BLaER1 treated with 17β-estradiol and CSF1 and Interleukin-3, amounts not matched to agents 10 nM and 100 nM (cell line): ENCODE measurements around the gene SFMBT2.
A peak's percentile ranks its signal among the peaks of the same experiment; 100 is the strongest.

Experiments
- H3K27ac ChIP-seq, 11 experiments: shearing (Covaris generic); formaldehyde crosslinking; 2 replicates each; pipeline ENCODE4 v1.8.1; 2022
- H3K27me3 ChIP-seq, 11 experiments: shearing (Covaris generic); formaldehyde crosslinking; 2 replicates each; pipeline ENCODE4 v1.8.1; 2022
- H3K36me3 ChIP-seq, 11 experiments: shearing (Covaris generic); formaldehyde crosslinking; 2 replicates each; pipeline ENCODE4 v1.8.1; 2022
- H3K4me1 ChIP-seq, 10 experiments: shearing (Covaris generic); formaldehyde crosslinking; 2 replicates each; pipeline ENCODE4 v1.8.1; 2022
- H3K4me2 ChIP-seq, 11 experiments: shearing (Covaris generic); formaldehyde crosslinking; 2 replicates each; pipeline ENCODE4 v1.8.1; 2022
- H3K4me3 ChIP-seq, 10 experiments: shearing (Covaris generic); formaldehyde crosslinking; 2 replicates each; pipeline ENCODE4 v1.8.1; 2022
- H3K9ac ChIP-seq, 11 experiments: shearing (Covaris generic); formaldehyde crosslinking; 2 replicates each; pipeline ENCODE4 v1.8.1; 2022
- H3K9me3 ChIP-seq, 11 experiments: shearing (Covaris generic); formaldehyde crosslinking; replicated peaks in 1 of 11; 2 replicates each; pipeline ENCODE4 v1.8.1; 2022
- H4K20me1 ChIP-seq, 11 experiments: shearing (Covaris generic); formaldehyde crosslinking; 2 replicates each; pipeline ENCODE4 v1.8.1; 2022
- Cebpa-rat ChIP-seq, 11 experiments: shearing (Covaris generic); IDR thresholded peaks; 2 replicates each; pipeline ENCODE4 v1.8.1; 2022

Gene SFMBT2

GRCh38 chr10:7417807-7418206, 7.0 kb upstream of the SFMBT2 start:
- TF ChIP-seq Cebpa-rat (IDR thresholded peaks at IDR 0.05) = no peak
- Histone ChIP-seq H3K4me1 (peaks cover 0 to 17% (median 11%) of the 10 kb centered on the region in 10 experiments; a peak in 16 of 20 replicates), H3K9ac (no peak overlapping the region), H3K4me3 (no peak overlapping the region), H3K27me3 (peaks cover 20 to 28% (median 24%) of the 10 kb centered on the region in 11 experiments), H3K4me2 (peak overlapping the region in 5 of 11 experiments; percentile 1 to 22 (median 16); a peak in 8 of 22 replicates), H3K27ac (no peak overlapping the region), H3K9me3 (peaks cover 0 to 11% (median 6%) of the 10 kb centered on the region in 11 experiments; a peak in 8 of 22 replicates), H4K20me1 (0 out of 22 replicates have a peak, but pooled peaks cover 0 to 2% (median 0%) of the 10 kb centered on the region in 11 experiments), H3K36me3 (no peaks in the 10 kb centered on the region)

GRCh38 chr10:7417103-7417623, 6.3 kb upstream of the SFMBT2 start:
- H3K4me3 ChIP-seq = no peak overlapping the region
- H3K4me2 ChIP-seq = 0 out of 22 replicates have a peak overlapping the region, but pooled peaks of 1 of the 11 experiments have one; percentile 1
- H3K4me1 ChIP-seq = peaks cover 3 to 24% (median 17%) of the 10 kb centered on the region in 10 experiments; a peak in 19 of 20 replicates
- H3K9me3 ChIP-seq = peaks cover 0 to 11% (median 6%) of the 10 kb centered on the region in 11 experiments; a peak in 8 of 22 replicates
- peaks cover 26 to 35% (median 30%) of the 10 kb centered on the region in 11 experiments for H3K27me3 ChIP-seq
- H4K20me1 ChIP-seq = 0 out of 22 replicates have a peak, but pooled peaks cover 0 to 6% (median 0%) of the 10 kb centered on the region in 11 experiments
- TF ChIP-seq Cebpa-rat (IDR thresholded peaks at IDR 0.05) = no peak
- H3K27ac ChIP-seq = no peak overlapping the region
- no peak overlapping the region for H3K9ac ChIP-seq
- H3K36me3 ChIP-seq = no peaks in the 10 kb centered on the region

GRCh38 chr10:7414766-7415165, 3.9 kb upstream of the SFMBT2 start:
- H4K20me1 ChIP-seq = 0 out of 22 replicates have a peak, but pooled peaks cover 0 to 9% (median 0%) of the 10 kb centered on the region in 11 experiments
- no peak overlapping the region for H3K9ac ChIP-seq
- H3K9me3 ChIP-seq = peaks cover 0 to 6% (median 2%) of the 10 kb centered on the region in 11 experiments; a peak in 8 of 22 replicates
- no peaks in the 10 kb centered on the region for H3K36me3 ChIP-seq
- no peak for TF ChIP-seq Cebpa-rat (IDR thresholded peaks at IDR 0.05)
- no peak overlapping the region for H3K27ac ChIP-seq
- H3K4me2 ChIP-seq = no peak overlapping the region
- H3K4me3 ChIP-seq = no peak overlapping the region
- peaks cover 37 to 47% (median 40%) of the 10 kb centered on the region in 11 experiments for H3K27me3 ChIP-seq
- peaks cover 10 to 31% (median 24%) of the 10 kb centered on the region in 10 experiments; a peak in 19 of 20 replicates for H3K4me1 ChIP-seq

- H3K36me3 ChIP-seq = no peaks in the 10 kb centered on the region
- peaks cover 12 to 32% (median 25%) of the 10 kb centered on the region in 10 experiments; a peak in 19 of 20 replicates for H3K4me1 ChIP-seq
- TF ChIP-seq Cebpa-rat (IDR thresholded peaks at IDR 0.05) = no peak
- H3K27ac ChIP-seq = no peak overlapping the region
- no peaks in the 10 kb centered on the region; a peak in 1 of 22 replicates for H3K9me3 ChIP-seq
- H3K9ac ChIP-seq = no peak overlapping the region
- H3K4me3 ChIP-seq = peak overlapping the region in 4 of 10 experiments; percentile 4 to 94 (median 58); a peak in 5 of 20 replicates
- H3K27me3 ChIP-seq = peaks cover 37 to 47% (median 40%) of the 10 kb centered on the region in 11 experiments
- H4K20me1 ChIP-seq = 0 out of 22 replicates have a peak, but pooled peaks cover 0 to 9% (median 0%) of the 10 kb centered on the region in 11 experiments
- H3K4me2 ChIP-seq = peak overlapping the region in 10 of 11 experiments; percentile 84 to 99 (median 96); a peak in 18 of 22 replicates
These were observed 2.1 kb upstream of the SFMBT2 start for GRCh38 chr10:7412928-7413282.

GRCh38 chr10:7412237-7412927, 1.5 kb upstream of the SFMBT2 start:
- TF ChIP-seq Cebpa-rat (IDR thresholded peaks at IDR 0.05) = no peak
- Histone ChIP-seq H3K9me3 (peaks cover 0 to 3% (median 0%) of the 10 kb centered on the region in 11 experiments; a peak in 3 of 22 replicates), H3K36me3 (peaks cover 0 to 3% (median 0%) of the 10 kb centered on the region in 11 experiments; a peak in 4 of 22 replicates), H3K27ac (peak overlapping the region in 4 of 11 experiments; percentile 91 to 97 (median 92); a peak in 5 of 22 replicates), H4K20me1 (0 out of 22 replicates have a peak, but pooled peaks cover 0 to 9% (median 0%) of the 10 kb centered on the region in 11 experiments), H3K4me2 (peak overlapping the region; percentile 84 to 100 (median 97)), H3K27me3 (peaks cover 37 to 47% (median 40%) of the 10 kb centered on the region in 11 experiments), H3K4me3 (peak overlapping the region in 9 of 10 experiments; percentile 23 to 98 (median 90); a peak in 15 of 20 replicates), H3K9ac (peak overlapping the region in 7 of 11 experiments; percentile 89 to 97 (median 94); a peak in 8 of 22 replicates), H3K4me1 (peaks cover 17 to 32% (median 26%) of the 10 kb centered on the region in 10 experiments)

- H3K4me3 ChIP-seq = peak overlapping the region; percentile 73 to 98 (median 90)
- peaks cover 0 to 6% (median 0%) of the 10 kb centered on the region in 11 experiments; a peak in 5 of 22 replicates for H3K36me3 ChIP-seq
- H3K9ac ChIP-seq = peak overlapping the region in 9 of 11 experiments; percentile 81 to 97 (median 93); a peak in 17 of 22 replicates
- H3K27me3 ChIP-seq = peaks cover 37 to 47% (median 40%) of the 10 kb centered on the region in 11 experiments
- 0 out of 22 replicates have a peak, but pooled peaks cover 0 to 9% (median 0%) of the 10 kb centered on the region in 11 experiments for H4K20me1 ChIP-seq
- H3K4me2 ChIP-seq = peak overlapping the region; percentile 84 to 100 (median 97)
- peaks cover 20 to 36% (median 32%) of the 10 kb centered on the region in 10 experiments for H3K4me1 ChIP-seq
- H3K9me3 ChIP-seq = peaks cover 0 to 5% (median 0%) of the 10 kb centered on the region in 11 experiments; a peak in 3 of 22 replicates
- TF ChIP-seq Cebpa-rat (IDR thresholded peaks at IDR 0.05) = no peak
- peak overlapping the region in 9 of 11 experiments; percentile 35 to 97 (median 92); a peak in 16 of 22 replicates for H3K27ac ChIP-seq
These were observed 866 bp upstream of the SFMBT2 start for GRCh38 chr10:7411671-7412128.

- no peak for TF ChIP-seq Cebpa-rat (IDR thresholded peaks at IDR 0.05)
- Histone ChIP-seq H3K4me1 (peaks cover 20 to 44% (median 41%) of the 10 kb centered on the region in 10 experiments), H4K20me1 (peaks cover 0 to 9% (median under 1%) of the 10 kb centered on the region in 11 experiments; a peak in 6 of 22 replicates), H3K4me2 (peak overlapping the region; percentile 84 to 100 (median 97)), H3K27ac (peak overlapping the region in 10 of 11 experiments; percentile 57 to 97 (median 92); a peak in 20 of 22 replicates), H3K36me3 (peaks cover 0 to 7% (median 1%) of the 10 kb centered on the region in 11 experiments; a peak in 9 of 22 replicates), H3K4me3 (peak overlapping the region; percentile 73 to 98 (median 90)), H3K9me3 (peaks cover 0 to 6% (median 0%) of the 10 kb centered on the region in 11 experiments; a peak in 3 of 22 replicates), H3K9ac (peak overlapping the region; percentile 69 to 97 (median 92)), H3K27me3 (peaks cover 37 to 44% (median 40%) of the 10 kb centered on the region in 11 experiments)
These were observed 453 bp downstream of the SFMBT2 start for GRCh38 chr10:7410301-7410861.
